Measurements from ENCODE around the gene LCP1. TPM values are rescaled to one million over a fixed set of nuclear protein-coding genes. Genes with fewer than 3 reads are reported as not detected.
"Not testable (repeated sequence)": the region's sequence is repeated elsewhere in the genome, so short reads cannot be mapped to it uniquely, and the experiment has no call there.

Gene LCP1
- total RNA-seq, 8 experiments from 2014 or later = 0.27 to 0.64 (median 0.35) TPM; not detected in 1

- H3K4me3 ChIP-seq = no peak overlapping the region
- 0 to 100% (median 63%) methylated on average over 1 to 5 of the region's 5 CpGs; no CpG with 5 or more reads in 1 of the 10 experiments for WGBS, 10 experiments
- no peak for ATAC-seq (replicated peaks in 6 of 8)
- H3K4me1 ChIP-seq (replicated peaks in 1 of 2) = peaks cover 0 to under 1% of the 10 kb centered on the region in 2 donors
- in situ Hi-C loops (cut with MboI; ENCODE audit: low pct_unique_long_range_greater_than_20kb in 2 of 9, low sequenced_read_pairs in 9 of 9, unreplicated experiment in 9 of 9) = loop anchor here in 2 of 9 experiments (10.0 to 25.0 kb wide), 2 partner anchors 119 to 147 kb away; no protein-coding TSS in a partner anchor
- H3K27ac ChIP-seq = no peak overlapping the region
These were observed 16.3 kb downstream of the LCP1 start for GRCh38 chr13:46165485-46166223.

- ATAC-seq (replicated peaks in 6 of 8) = no peak
- in situ Hi-C loops (cut with MboI; ENCODE audit: low pct_unique_long_range_greater_than_20kb in 2 of 9, low sequenced_read_pairs in 9 of 9, unreplicated experiment in 9 of 9) = loop anchor here in 2 of 9 experiments (10.0 to 25.0 kb wide), 2 partner anchors 120 to 148 kb away; no protein-coding TSS in a partner anchor
- H3K27ac ChIP-seq = no peak overlapping the region
- no peaks in the 10 kb centered on the region for H3K4me1 ChIP-seq (replicated peaks in 1 of 2)
- H3K4me3 ChIP-seq = no peak overlapping the region
These were observed 17.3 kb downstream of the LCP1 start for GRCh38 chr13:46164661-46165060.

GRCh38 chr13:46162741-46163140 lies 19.2 kb downstream of the LCP1 start:
- not testable (repeated sequence) for H3K27ac ChIP-seq; ATAC-seq (replicated peaks in 6 of 8); H3K4me1 ChIP-seq (replicated peaks in 1 of 2); H3K4me3 ChIP-seq
- no CpG with 5 or more reads among the region's 36 CpGs for WGBS, 10 experiments
- in situ Hi-C loops (cut with MboI; ENCODE audit: low pct_unique_long_range_greater_than_20kb in 2 of 9, low sequenced_read_pairs in 9 of 9, unreplicated experiment in 9 of 9) = loop anchor here in 2 of 9 experiments (10.0 to 25.0 kb wide), 2 partner anchors 122 to 150 kb away; no protein-coding TSS in a partner anchor

- 0 to 69% (median 45%) methylated on average over 1 to 4 of the region's 4 CpGs for WGBS, 10 experiments
- peak in 4 of 8 experiments; percentile 41 to 78 (median 72) for ATAC-seq (replicated peaks in 6 of 8)
- in situ Hi-C loops (cut with MboI; ENCODE audit: low pct_unique_long_range_greater_than_20kb in 2 of 9, low sequenced_read_pairs in 9 of 9, unreplicated experiment in 9 of 9) = loop anchor here in 2 of 9 experiments (10.0 to 25.0 kb wide), 2 partner anchors 124 to 152 kb away; no protein-coding TSS in a partner anchor
- H3K27ac ChIP-seq = no peak overlapping the region
- no peaks in the 10 kb centered on the region for H3K4me1 ChIP-seq (replicated peaks in 1 of 2)
- no peak overlapping the region for H3K4me3 ChIP-seq
These were observed 21.4 kb downstream of the LCP1 start for GRCh38 chr13:46160471-46161066.

- H3K4me1 ChIP-seq (replicated peaks in 1 of 2) = no peaks in the 10 kb centered on the region
- ATAC-seq (replicated peaks in 6 of 8) = no peak
- no peak overlapping the region for H3K27ac ChIP-seq
- WGBS, 10 experiments = 33 to 100% (median 61%) methylated on average over 2 to 4 of the region's 4 CpGs; no CpG with 5 or more reads in 2 of the 10 experiments
- H3K4me3 ChIP-seq = no peak overlapping the region
- in situ Hi-C loops (cut with MboI; ENCODE audit: low pct_unique_long_range_greater_than_20kb in 2 of 9, low sequenced_read_pairs in 9 of 9, unreplicated experiment in 9 of 9) = loop anchor here in 2 of 9 experiments (10.0 to 25.0 kb wide), 2 partner anchors 125 to 152 kb away; no protein-coding TSS in a partner anchor
These were observed 21.9 kb downstream of the LCP1 start for GRCh38 chr13:46160065-46160464.

GRCh38 chr13:46158983-46159382 lies 23.0 kb downstream of the LCP1 start:
- H3K4me1 ChIP-seq (replicated peaks in 1 of 2) = no peaks in the 10 kb centered on the region
- ATAC-seq (replicated peaks in 6 of 8) = no peak
- H3K27ac ChIP-seq = no peak overlapping the region
- in situ Hi-C loops (cut with MboI; ENCODE audit: low pct_unique_long_range_greater_than_20kb in 2 of 9, low sequenced_read_pairs in 9 of 9, unreplicated experiment in 9 of 9) = loop anchor here in 1 of 9 experiments (25.0 kb wide), 1 partner anchor 153 kb away; no protein-coding TSS in a partner anchor
- WGBS, 10 experiments = 7 to 100% (median 72%) methylated on average over 1 to 2 of the region's 2 CpGs; no CpG with 5 or more reads in 2 of the 10 experiments
- no peak overlapping the region for H3K4me3 ChIP-seq

GRCh38 chr13:46158222-46158621 lies 23.8 kb downstream of the LCP1 start:
- in situ Hi-C loops (cut with MboI; ENCODE audit: low pct_unique_long_range_greater_than_20kb in 2 of 9, low sequenced_read_pairs in 9 of 9, unreplicated experiment in 9 of 9) = loop anchor here in 1 of 9 experiments (25.0 kb wide), 1 partner anchor 154 kb away; no protein-coding TSS in a partner anchor
- Histone ChIP-seq H3K27ac (no peak overlapping the region), H3K4me3 (no peak overlapping the region), H3K4me1 (replicated peaks in 1 of 2) (no peaks in the 10 kb centered on the region)
- no peak for ATAC-seq (replicated peaks in 6 of 8)
- 30 to 100% (median 95%) methylated on average over 1 to 2 of the region's 2 CpGs; no CpG with 5 or more reads in 4 of the 10 experiments for WGBS, 10 experiments

- H3K4me3 ChIP-seq = no peak overlapping the region
- no peak overlapping the region for H3K27ac ChIP-seq
- no peak for ATAC-seq (replicated peaks in 6 of 8)
- H3K4me1 ChIP-seq (replicated peaks in 1 of 2) = no peaks in the 10 kb centered on the region
- in situ Hi-C loops (cut with MboI; ENCODE audit: low pct_unique_long_range_greater_than_20kb in 2 of 9, low sequenced_read_pairs in 9 of 9, unreplicated experiment in 9 of 9) = loop anchor here in 1 of 9 experiments (25.0 kb wide), 1 partner anchor 158 kb away; no protein-coding TSS in a partner anchor
- 25 to 100% (median 78%) methylated on average over 2 to 7 of the region's 7 CpGs for WGBS, 10 experiments
These were observed 27.7 kb downstream of the LCP1 start for GRCh38 chr13:46154136-46154801.

- Histone ChIP-seq H3K27ac (no peak overlapping the region), H3K4me3 (no peak overlapping the region), H3K4me1 (replicated peaks in 1 of 2) (peaks cover 0 to under 1% of the 10 kb centered on the region in 2 donors)
- 68 to 100% (median 84%) methylated on average over 1 to 6 of the region's 6 CpGs; no CpG with 5 or more reads in 1 of the 10 experiments for WGBS, 10 experiments
- no peak for ATAC-seq (replicated peaks in 6 of 8)
- in situ Hi-C loops (cut with MboI; ENCODE audit: low pct_unique_long_range_greater_than_20kb in 2 of 9, low sequenced_read_pairs in 9 of 9, unreplicated experiment in 9 of 9) = loop anchor here in 1 of 9 experiments (25.0 kb wide), 1 partner anchor 160 kb away; no protein-coding TSS in a partner anchor
These were observed 29.2 kb downstream of the LCP1 start for GRCh38 chr13:46152627-46153328.

- ATAC-seq (replicated peaks in 6 of 8) = no peak
- WGBS, 10 experiments = 40 to 100% (median 100%) methylated on average over 1 of the region's 1 CpG; no CpG with 5 or more reads in 1 of the 10 experiments
- Histone ChIP-seq H3K4me1 (replicated peaks in 1 of 2) (peaks cover 14 to 23% of the 10 kb centered on the region in 2 donors), H3K27ac (no peak overlapping the region), H3K4me3 (no peak overlapping the region)
- in situ Hi-C loops (cut with MboI; ENCODE audit: low pct_unique_long_range_greater_than_20kb in 2 of 9, low sequenced_read_pairs in 9 of 9, unreplicated experiment in 9 of 9) = loop anchor here in 1 of 9 experiments (25.0 kb wide), 1 partner anchor 162 kb away; no protein-coding TSS in a partner anchor
These were observed 31.8 kb downstream of the LCP1 start for GRCh38 chr13:46150134-46150693.

GRCh38 chr13:46149272-46150133 lies 32.5 kb downstream of the LCP1 start:
- Histone ChIP-seq H3K27ac (no peak overlapping the region), H3K4me3 (no peak overlapping the region), H3K4me1 (replicated peaks in 1 of 2) (peaks cover 14 to 29% of the 10 kb centered on the region in 2 donors)
- WGBS, 10 experiments = 0 to 100% (median 71%) methylated on average over 1 to 7 of the region's 7 CpGs; no CpG with 5 or more reads in 3 of the 10 experiments
- peak in 1 of 8 experiments; percentile 10 for ATAC-seq (replicated peaks in 6 of 8)
- in situ Hi-C loops (cut with MboI; ENCODE audit: low pct_unique_long_range_greater_than_20kb in 2 of 9, low sequenced_read_pairs in 9 of 9, unreplicated experiment in 9 of 9) = loop anchor here in 2 of 9 experiments (10.0 to 25.0 kb wide), 2 partner anchors 163 to 165 kb away; no protein-coding TSS in a partner anchor
